ENCODE results near the gene CLMP.
"Not testable (repeated sequence)": the region's sequence is repeated elsewhere in the genome, so short reads cannot be mapped to it uniquely, and the experiment has no call there.

- not testable (repeated sequence) for TF ChIP-seq CTCF (IDR thresholded peaks at IDR 0.05); EP300 (IDR thresholded peaks at IDR 0.05); POLR2A (IDR thresholded peaks at IDR 0.05; ENCODE audit: low read depth); POLR2AphosphoS5 (IDR thresholded peaks at IDR 0.05)
Observed at GRCh38 chr11:123090168-123090567, 104.9 kb downstream of the CLMP start.

All from esophagus muscularis mucosa (tissue), 4 donors.